ENCODE measurements around the gene PTPN23. TPM values are rescaled to one million over a fixed set of nuclear protein-coding genes. Genes with fewer than 3 reads are reported as not detected.

Gene PTPN23
- total RNA-seq, 1 donor from 2014 or later: 19.0 TPM

GRCh38 chr3:47370887-47371697 is 9.7 kb upstream of the PTPN23 start:
- no peak for DNase-seq (ENCODE audit: low read depth)

GRCh38 chr3:47374587-47374986 is 6.2 kb upstream of the PTPN23 start:
- DNase-seq (ENCODE audit: low read depth): no peak

- no peak for DNase-seq (ENCODE audit: low read depth)
Measured at GRCh38 chr3:47376393-47376792, 4.4 kb upstream of the PTPN23 start.

GRCh38 chr3:47377186-47377585 is 3.6 kb upstream of the PTPN23 start:
- DNase-seq (ENCODE audit: low read depth): no peak

GRCh38 chr3:47378869-47379268 is 2.0 kb upstream of the PTPN23 start:
- no peak for DNase-seq (ENCODE audit: low read depth)

- DNase-seq (ENCODE audit: low read depth): no peak
Measured at GRCh38 chr3:47379411-47379899, 1.4 kb upstream of the PTPN23 start.

GRCh38 chr3:47380026-47380600 is 708 bp upstream of the PTPN23 start:
- DNase-seq (ENCODE audit: low read depth): no peak

- DNase-seq (ENCODE audit: low read depth): peak; percentile 91
Measured at GRCh38 chr3:47381317-47382157, 716 bp downstream of the PTPN23 start.

- no peak for DNase-seq (ENCODE audit: low read depth)
Measured at GRCh38 chr3:47384425-47384824, 3.6 kb downstream of the PTPN23 start.

- no peak for DNase-seq (ENCODE audit: low read depth)
Measured at GRCh38 chr3:47385007-47385406, 4.2 kb downstream of the PTPN23 start.

- DNase-seq (ENCODE audit: low read depth): no peak
Measured at GRCh38 chr3:47385796-47386195, 5.0 kb downstream of the PTPN23 start.

GRCh38 chr3:47392933-47393332 is 12.1 kb downstream of the PTPN23 start:
- DNase-seq (ENCODE audit: low read depth): no peak

- peak; percentile 46 for DNase-seq (ENCODE audit: low read depth)
Measured at GRCh38 chr3:47394140-47394870, 13.5 kb downstream of the PTPN23 start.

- peak; percentile 90 for DNase-seq (ENCODE audit: low read depth)
Measured at GRCh38 chr3:47394881-47395280, 14.1 kb downstream of the PTPN23 start.

GRCh38 chr3:47398228-47398627 is 17.4 kb downstream of the PTPN23 start:
- no peak for DNase-seq (ENCODE audit: low read depth)

GRCh38 chr3:47399016-47399415 is 18.2 kb downstream of the PTPN23 start:
- DNase-seq (ENCODE audit: low read depth): no peak

GRCh38 chr3:47399531-47400270 is 18.9 kb downstream of the PTPN23 start:
- no peak for DNase-seq (ENCODE audit: low read depth)

- DNase-seq (ENCODE audit: low read depth): no peak
Measured at GRCh38 chr3:47404431-47404876, 23.6 kb downstream of the PTPN23 start.

- DNase-seq (ENCODE audit: low read depth): peak; percentile 83
Measured at GRCh38 chr3:47404955-47405790, 24.4 kb downstream of the PTPN23 start.

All from myocyte (in vitro differentiated cells).